A673 (cell line): ENCODE data around the gene KANSL1. TPM values are rescaled to one million over a fixed set of nuclear protein-coding genes. Genes with fewer than 3 reads are reported as not detected.

Experiments
- BruUV-seq: library from RNA; stranded (reverse); fragments of 400-500 nt; replicated peaks from 2 replicates; lab custom pipeline; 2021; lab: Mats Ljungman, UMichigan
- CTCF ChIA-PET: fragments of 300-600 bp; sonication (Branson Sonifier 250); formaldehyde crosslinking; loops from one replicate; lab custom pipeline; 2022; ENCODE audit warnings: antibody characterized with exemption; lab: Charles Lee
- POLR2A ChIA-PET: fragments of 300-600 bp; sonication (Branson Sonifier 250); formaldehyde crosslinking; loops from one replicate; lab custom pipeline; 2022; ENCODE audit warnings: antibody characterized with exemption; ENCODE audit not compliant: low non-redundant PET; lab: Charles Lee
- DNase-seq: peaks from one replicate; pipeline ENCODE4 v3.0.0-alpha.2; 2015; ENCODE audit warnings: low spot score
- H3K27ac ChIP-seq: fragments of 200-600 bp; sonication (generic); 2 replicates; pipeline ENCODE4 v1.5.1; 2016; ENCODE audit warnings: mixed run types, low read depth, mild to moderate bottlenecking, mixed read lengths, antibody characterized with exemption, low read length; ENCODE audit not compliant: poor library complexity, severe bottlenecking
- H3K27me3 ChIP-seq: fragments of 200-600 bp; sonication (generic); replicated peaks from 2 replicates; pipeline ENCODE4 v1.6.1; 2017; ENCODE audit warnings: mixed run types, low read depth, mild to moderate bottlenecking, mixed read lengths, antibody characterized with exemption, low read length; ENCODE audit not compliant: insufficient read depth, poor library complexity
- H3K36me3 ChIP-seq: fragments of 200-600 bp; sonication (generic); 2 replicates; pipeline ENCODE4 v1.6.1; 2016; ENCODE audit warnings: mixed run types, mild to moderate bottlenecking, mixed read lengths, antibody characterized with exemption, low read length; ENCODE audit not compliant: insufficient read depth, poor library complexity, severe bottlenecking
- H3K4me1 ChIP-seq: fragments of 200-600 bp; sonication (generic); 2 replicates; pipeline ENCODE4 v1.6.1; 2017; ENCODE audit warnings: mixed run types, mild to moderate bottlenecking, mixed read lengths, antibody characterized with exemption, low read length; ENCODE audit not compliant: insufficient read depth, poor library complexity, severe bottlenecking
- H3K4me3 ChIP-seq: fragments of 200-600 bp; sonication (generic); 2 replicates; pipeline ENCODE4 v1.5.1; 2016; ENCODE audit warnings: low read depth, mixed run types, mild to moderate bottlenecking, mixed read lengths, low read length; ENCODE audit not compliant: poor library complexity, severe bottlenecking
- H3K9me3 ChIP-seq: fragments of 200-600 bp; sonication (generic); 2 replicates; pipeline ENCODE4 v1.6.1; 2016; ENCODE audit warnings: mixed run types, low read depth, mild to moderate bottlenecking, mixed read lengths, antibody characterized with exemption, low read length; ENCODE audit not compliant: poor library complexity, severe bottlenecking
- CTCF ChIP-seq: fragments of 300-800, 200-600 bp; sonication (generic); conservative IDR thresholded peaks from 2 replicates; pipeline ENCODE4 v1.5.1; 2017; ENCODE audit warnings: low read depth, mild to moderate bottlenecking, antibody characterized with exemption, low read length, moderate library complexity, mixed read lengths
- EZH2 ChIP-seq: fragments of 200-600 bp; sonication (generic); IDR thresholded peaks from 2 replicates; pipeline ENCODE4 v1.6.1; 2017; ENCODE audit warnings: borderline replicate concordance, low read depth, mild to moderate bottlenecking, mixed read lengths, antibody characterized with exemption, low read length; ENCODE audit not compliant: poor library complexity, severe bottlenecking
- intact Hi-C: fragments of 100-400 bp; cut with micrococcal nuclease; formaldehyde crosslinking; loops from one replicate; pipeline ENCODE4 v1.10.0; 2022; ENCODE audit not compliant: unreplicated experiment
- total RNA-seq: library from RNA; stranded (reverse); gene quantifications from 2 replicates; pipeline ENCODE4 v1.2.3, GENCODE V29; 2021

The KANSL1 gene
- total RNA-seq, 1 experiment from 2014 or later, result 64.9 TPM

- no peak for TF ChIP-seq CTCF
- no peak for TF ChIP-seq EZH2
- Histone ChIP-seq H3K36me3 (no peaks in the 10 kb centered on the region), H3K4me3 (no peak overlapping the region), H3K4me1 (peaks cover 60% of the 10 kb centered on the region), H3K27me3 (no peaks in the 10 kb centered on the region), H3K9me3 (no peaks in the 10 kb centered on the region), H3K27ac (no peak overlapping the region)
- no TSS peak for BruUV-seq
- DNase-seq, result peak; percentile 54
- intact Hi-C loops, result no loop called here
- POLR2A ChIA-PET, result no interaction called here
- CTCF ChIA-PET, result interaction anchor here (0.7 kb wide), 1 partner anchor 39 kb away, joined by 10 read pairs; the partner anchor contains the start of gene KANSL1
Measured at GRCh38 chr17:46154151-46154816, 38.9 kb downstream of the KANSL1 start.

- Histone ChIP-seq H3K4me3 (no peak overlapping the region), H3K9me3 (no peaks in the 10 kb centered on the region), H3K36me3 (no peaks in the 10 kb centered on the region), H3K27me3 (no peaks in the 10 kb centered on the region), H3K27ac (no peak overlapping the region), H3K4me1 (peaks cover 48% of the 10 kb centered on the region)
- BruUV-seq, result no TSS peak
- ChIA-PET CTCF (no interaction called here), POLR2A (interaction anchor here (0.6 kb wide), 1 partner anchor 1239 kb away, joined by 6 read pairs; no protein-coding TSS in a partner anchor)
- intact Hi-C loops, result no loop called here
- TF ChIP-seq EZH2 (no peak), CTCF (no peak)
- no peak for DNase-seq
Measured at GRCh38 chr17:46152423-46152822, 40.8 kb downstream of the KANSL1 start.

- ChIA-PET POLR2A (interaction anchor here (0.6 kb wide), 1 partner anchor 1239 kb away, joined by 6 read pairs; no protein-coding TSS in a partner anchor), CTCF (no interaction called here)
- BruUV-seq, result no TSS peak
- TF ChIP-seq CTCF (no peak), EZH2 (no peak)
- DNase-seq, result peak; percentile 27
- no peaks in the 10 kb centered on the region for H3K36me3 ChIP-seq
- no peaks in the 10 kb centered on the region for H3K27me3 ChIP-seq
- H3K27ac ChIP-seq, result no peak overlapping the region
- H3K4me3 ChIP-seq, result no peak overlapping the region
- no peaks in the 10 kb centered on the region for H3K9me3 ChIP-seq
- H3K4me1 ChIP-seq, result peaks cover 41% of the 10 kb centered on the region
- intact Hi-C loops, result no loop called here
Measured at GRCh38 chr17:46151762-46152161, 41.5 kb downstream of the KANSL1 start.
